Neural progenitor cell (in vitro differentiated cells): ENCODE data around the gene MAGI1.

Experiments
- CTCF ChIP-seq: fragments of 200-600 bp; sonication (generic); IDR thresholded peaks from 2 replicates; pipeline ENCODE4 v1.5.1; 2017; ENCODE audit warnings: antibody characterized with exemption, mild to moderate bottlenecking
- EZH2 ChIP-seq: fragments of 200-600 bp; sonication (generic); IDR thresholded peaks from 2 replicates; pipeline ENCODE4 v1.6.1; 2017; ENCODE audit warnings: antibody characterized with exemption, mild to moderate bottlenecking, moderate library complexity

GRCh38 chr3:65983100-65983499 is 55.6 kb downstream of the MAGI1 start:
- TF ChIP-seq CTCF (no peak), EZH2 (no peak)
